COR-L47 (cell line): ENCODE measurements around the gene NUDT3.
A peak's percentile ranks its signal among the peaks of the same experiment; 100 is the strongest.
"Not testable (repeated sequence)": the region's sequence is repeated elsewhere in the genome, so short reads cannot be mapped to it uniquely, and the experiment has no call there.

Experiments
- DNase-seq: peaks from one replicate; lab custom pipeline; 2025; lab: John Stamatoyannopoulos, UW

NUDT3 gene

DNA sequence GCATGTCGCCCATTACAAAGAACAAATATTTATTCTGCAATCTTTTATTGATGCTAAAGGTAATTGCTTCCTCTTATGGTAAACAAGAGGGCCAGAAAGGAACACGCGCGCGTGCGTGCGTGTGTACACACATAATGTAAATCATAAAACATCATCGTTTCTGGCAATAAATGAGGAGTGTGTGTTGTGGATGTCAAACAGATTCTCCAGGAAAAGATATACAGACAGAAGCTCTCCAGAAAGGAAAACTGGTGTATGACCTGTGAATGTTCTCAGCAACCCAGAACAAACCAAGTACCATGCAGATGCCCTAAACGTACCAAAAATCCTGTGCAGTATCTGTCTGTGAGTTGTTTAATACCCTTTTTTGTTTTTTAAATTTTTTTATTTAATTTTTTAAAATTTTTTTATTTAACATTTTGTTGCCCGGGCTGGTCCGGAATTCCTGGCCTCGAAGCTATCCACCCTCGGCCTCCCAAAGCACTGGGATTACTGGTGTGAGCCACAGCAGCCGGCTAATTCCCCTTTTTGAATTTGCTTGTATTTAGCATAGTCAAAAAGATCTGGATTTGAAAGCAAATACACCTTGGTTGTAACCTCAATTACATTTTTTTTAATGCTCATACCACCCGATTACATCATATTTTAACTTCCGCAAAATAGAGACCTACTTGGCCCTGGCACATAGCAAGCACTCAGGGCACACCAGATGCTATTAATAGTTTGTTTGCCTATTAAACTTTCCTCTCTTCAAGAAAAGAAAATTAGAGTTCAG, 909 bp upstream of the NUDT3 start:
- no peak for DNase-seq

DNA sequence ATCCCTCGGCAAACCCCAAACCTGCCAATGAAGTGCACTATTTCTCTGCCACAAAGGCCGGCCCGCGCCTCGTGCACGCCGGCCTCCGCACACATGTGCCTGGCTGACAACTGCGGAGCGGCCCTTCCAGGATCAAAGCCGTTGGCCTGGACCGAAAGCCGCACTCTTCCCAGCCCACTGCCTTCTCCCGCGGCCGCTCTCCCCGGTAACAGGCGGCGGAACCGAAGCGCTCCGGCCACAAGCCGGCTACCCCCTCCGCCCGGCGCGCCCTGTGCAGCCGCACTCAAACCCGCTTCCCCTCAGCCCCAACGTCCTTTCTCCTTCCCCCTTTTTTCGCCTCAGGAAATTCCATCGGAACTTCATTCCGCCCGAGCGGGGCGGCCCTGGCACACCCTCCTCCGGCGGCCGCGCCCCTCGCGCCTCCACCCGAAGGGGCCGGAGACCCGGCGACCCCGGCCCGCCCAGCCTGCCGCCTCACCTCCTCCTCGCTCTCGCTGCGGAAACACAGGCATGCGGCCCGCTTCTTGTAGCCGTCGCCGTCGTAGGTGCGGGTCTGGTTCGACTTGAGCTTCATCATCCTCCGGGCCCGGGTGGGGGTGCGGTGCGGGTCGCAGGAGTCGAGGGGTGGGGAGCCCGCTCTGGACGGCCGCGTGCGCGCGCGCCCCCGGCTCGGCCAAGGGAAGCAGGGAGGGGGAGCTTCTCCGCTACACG, 528 bp downstream of the NUDT3 start:
- peak; percentile 32 for DNase-seq

- no peak for DNase-seq
Observed at GRCh38 chr6:34391473-34391785, 1.0 kb downstream of the NUDT3 start.

DNA sequence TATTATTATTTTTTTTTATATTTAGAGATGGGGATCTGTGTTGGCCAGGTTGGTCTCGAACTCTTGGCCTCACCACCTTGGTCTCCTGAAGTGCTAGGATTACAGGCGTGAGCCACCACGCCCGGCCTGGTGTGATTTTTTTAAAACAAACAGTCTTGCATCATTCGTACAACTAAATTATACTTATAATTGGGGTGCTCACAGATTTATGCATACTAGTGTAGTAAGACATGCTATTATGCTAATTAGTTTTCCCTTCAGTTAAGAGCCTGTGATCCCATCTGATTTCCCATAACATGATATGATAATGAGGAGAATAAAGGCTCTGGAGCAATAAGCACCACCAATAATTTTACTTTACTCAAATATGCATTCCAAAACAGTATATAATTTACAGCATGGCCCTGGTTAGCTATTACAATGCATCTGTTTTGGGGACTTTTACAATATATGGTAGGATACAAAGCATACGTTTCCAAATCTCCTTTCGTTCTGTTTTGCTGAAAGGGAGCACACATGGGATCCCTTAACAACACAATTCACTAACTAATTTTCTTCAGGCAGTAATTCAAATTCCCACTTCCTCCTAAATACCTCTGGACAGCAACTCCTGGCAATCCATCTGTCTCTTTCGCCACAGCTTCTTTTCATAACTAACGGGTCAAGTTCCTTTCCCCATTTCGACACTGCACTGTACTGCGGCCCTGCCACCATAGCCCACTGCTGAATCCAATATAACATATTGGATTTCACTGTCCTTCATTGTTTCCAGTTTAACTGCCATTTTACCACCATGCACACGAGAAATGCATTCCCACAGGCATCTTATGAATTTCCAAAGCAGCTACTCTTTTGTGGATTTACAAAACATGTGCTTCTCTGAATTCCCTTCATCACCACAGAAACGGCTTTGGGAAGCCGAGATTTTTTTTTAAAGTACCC, 1.7 kb downstream of the NUDT3 start:
- DNase-seq, result no peak

- no peak for DNase-seq
Observed at GRCh38 chr6:34389034-34389433, 3.4 kb downstream of the NUDT3 start.

GRCh38 chr6:34388421-34388820, 4.0 kb downstream of the NUDT3 start:
- no peak for DNase-seq

- DNase-seq, result no peak
Observed at GRCh38 chr6:34386316-34387137, 5.9 kb downstream of the NUDT3 start.

DNA sequence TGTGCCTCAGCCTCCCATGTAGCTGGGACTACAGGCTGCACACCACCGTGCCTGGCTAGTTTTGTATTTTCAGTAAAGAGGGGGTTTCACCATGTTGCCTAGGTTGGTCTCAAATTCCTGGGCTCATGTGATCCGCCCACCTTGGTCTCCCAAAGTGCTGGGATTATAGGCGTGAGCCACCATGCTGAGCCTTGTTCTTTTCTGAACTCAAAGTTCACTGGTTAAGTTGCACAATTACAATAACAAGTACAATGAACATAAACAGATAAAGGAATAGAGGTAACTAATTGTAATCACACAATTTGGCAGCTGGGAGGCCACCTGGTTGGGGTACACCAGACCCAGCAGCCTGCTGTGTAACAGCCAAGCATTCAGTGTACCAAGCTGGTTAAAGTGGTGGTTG, 6.7 kb downstream of the NUDT3 start:
- DNase-seq, result peak; percentile 38

- DNase-seq, result no peak
Observed at GRCh38 chr6:34384321-34385153, 7.9 kb downstream of the NUDT3 start.

DNA sequence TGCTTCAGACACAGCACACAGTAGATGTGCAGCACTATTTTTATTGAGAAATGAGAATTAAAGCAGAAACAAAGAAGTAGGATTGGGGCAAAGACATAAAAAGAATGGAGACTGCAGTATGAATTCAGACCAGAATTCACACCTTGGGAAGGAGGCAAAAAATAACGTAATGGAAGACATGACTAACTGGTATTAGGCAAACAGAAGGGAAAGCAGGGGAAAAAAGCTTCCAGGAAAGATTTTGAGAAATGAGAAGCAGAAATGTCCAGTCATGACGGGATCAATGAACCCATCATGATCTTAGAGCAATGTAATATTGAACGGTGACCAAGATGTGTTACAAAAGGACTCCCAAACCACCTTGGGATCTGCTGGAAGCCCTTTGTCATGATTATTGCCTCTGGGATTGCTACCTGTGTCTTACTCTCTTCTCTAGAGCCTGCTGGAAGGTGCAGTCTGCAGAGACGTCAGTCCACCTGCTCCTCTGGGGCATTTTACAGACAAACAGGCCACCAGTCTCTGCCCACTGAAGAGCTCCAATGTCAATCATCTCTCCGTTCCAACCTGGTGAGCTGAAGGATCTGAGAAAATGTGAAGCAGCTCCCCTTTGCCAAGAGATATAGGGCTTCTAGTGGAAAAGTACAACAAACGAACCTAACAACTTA, 8.7 kb downstream of the NUDT3 start:
- DNase-seq, result no peak

DNA sequence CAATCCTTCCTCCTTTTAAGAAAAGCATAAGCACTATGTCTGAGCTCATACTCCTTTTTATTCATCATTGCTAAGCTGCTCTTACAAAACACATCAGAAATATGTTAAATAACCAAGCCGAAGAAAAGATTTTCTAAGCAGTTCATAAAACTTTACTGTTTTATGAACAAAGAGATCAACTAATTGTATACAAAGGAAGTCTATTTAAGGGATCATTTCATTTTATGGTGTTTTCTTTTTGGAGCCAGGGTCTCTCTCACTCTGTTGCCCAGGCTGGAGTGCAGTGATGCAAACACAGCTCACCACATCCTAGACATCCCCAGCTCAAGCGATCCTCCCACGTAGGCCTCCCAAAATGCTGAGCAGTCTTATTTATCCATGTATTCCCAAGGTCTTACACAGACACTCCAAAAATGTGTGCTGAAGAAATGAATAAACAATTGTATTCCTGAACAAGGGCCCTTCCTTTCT, 9.3 kb downstream of the NUDT3 start:
- no peak for DNase-seq

- DNase-seq, result no peak
Observed at GRCh38 chr6:34381081-34381480, 11.4 kb downstream of the NUDT3 start.

DNA sequence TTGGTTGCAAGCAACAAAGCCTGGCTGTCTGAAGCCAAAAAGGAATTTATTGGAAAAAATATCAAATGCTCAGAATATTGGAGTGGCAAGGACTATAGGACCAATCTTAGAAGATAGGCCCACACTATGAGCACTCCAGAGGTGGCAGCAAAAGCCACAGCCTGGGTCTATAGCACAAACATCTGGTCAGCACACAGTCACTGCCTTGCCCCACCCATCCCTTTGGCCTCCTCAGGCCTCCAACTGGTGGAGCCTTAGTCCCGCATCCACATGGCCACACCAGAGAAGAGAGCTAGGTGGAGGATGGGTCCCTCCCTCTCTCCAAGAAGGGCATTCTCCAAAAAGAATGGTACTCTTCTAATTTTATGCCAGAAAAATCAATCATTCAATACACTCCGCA, 14.0 kb downstream of the NUDT3 start:
- DNase-seq, result no peak

- DNase-seq, result no peak
Observed at GRCh38 chr6:34377984-34378383, 14.5 kb downstream of the NUDT3 start.

DNA sequence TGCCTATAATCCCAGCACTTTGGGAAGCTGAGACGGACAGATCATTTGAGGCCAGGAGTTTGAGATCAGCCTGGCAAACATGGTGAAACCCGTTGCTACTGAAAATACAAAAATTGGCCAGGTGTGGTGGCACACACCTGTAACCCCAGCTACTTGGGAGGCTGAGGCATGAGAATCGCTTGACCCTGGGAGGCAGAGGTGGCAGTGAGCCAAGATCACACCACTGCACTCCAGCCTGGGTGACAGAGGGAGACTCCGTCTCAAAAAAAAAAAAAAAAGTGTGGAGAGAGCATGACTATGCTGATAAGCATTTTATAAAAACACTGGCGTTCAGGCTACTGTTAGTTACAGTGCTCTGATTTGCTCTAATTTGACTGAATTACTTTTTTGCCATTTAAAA, 14.9 kb downstream of the NUDT3 start:
- not testable (repeated sequence) for DNase-seq

DNA sequence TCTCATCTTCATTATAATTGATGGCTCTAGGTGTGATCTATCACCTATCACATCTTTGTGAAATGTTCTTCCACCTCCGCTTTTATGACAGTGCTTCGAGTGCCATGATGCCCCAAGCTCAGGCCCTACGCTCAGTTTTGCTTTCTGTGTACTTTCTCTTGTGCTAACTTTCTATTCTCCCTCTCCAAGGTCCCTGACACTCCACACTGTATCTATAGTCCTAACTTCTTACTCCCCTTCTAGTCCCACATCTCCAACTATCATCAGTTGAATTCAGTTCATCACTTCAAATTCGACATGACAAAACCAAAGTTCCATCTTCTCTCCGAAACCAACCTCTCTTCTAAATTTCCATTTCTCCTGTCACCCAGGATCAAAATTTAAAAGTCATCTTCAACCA, 16.6 kb downstream of the NUDT3 start:
- DNase-seq, result no peak

GRCh38 chr6:34374508-34374907, 18.0 kb downstream of the NUDT3 start:
- no peak for DNase-seq

GRCh38 chr6:34374069-34374468, 18.4 kb downstream of the NUDT3 start:
- no peak for DNase-seq

- DNase-seq, result no peak
Observed at GRCh38 chr6:34373511-34373910, 19.0 kb downstream of the NUDT3 start.

DNA sequence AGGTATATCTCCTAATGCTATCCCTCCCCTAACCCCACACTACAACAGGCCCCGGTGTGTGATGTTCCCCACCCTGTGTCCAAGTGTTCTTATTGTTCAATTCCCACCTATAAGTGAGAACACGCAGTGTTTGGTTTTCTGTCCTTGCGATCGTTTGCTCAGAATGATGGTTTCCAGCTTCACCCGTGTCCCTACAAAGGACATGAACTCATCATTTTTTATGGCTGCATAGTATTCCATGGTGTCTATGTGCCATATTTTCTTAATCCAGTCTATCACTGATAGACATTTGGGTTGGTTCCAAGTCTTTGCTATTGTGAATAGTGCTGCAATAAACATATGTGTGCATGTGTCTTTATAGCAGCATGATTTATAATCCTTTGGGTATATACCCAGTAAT, 20.6 kb downstream of the NUDT3 start:
- DNase-seq, result not testable (repeated sequence)
